HCT116 (cell line): ENCODE measurements around the gene SPSB1. TPM values are rescaled to one million over a fixed set of nuclear protein-coding genes. Genes with fewer than 3 reads are reported as not detected.

Experiments
- ATAC-seq: fragments of 200-7000 bp; cut with Tn5 transposase; 2 replicates; pipeline ENCODE4 v1.9.1; 2020; ENCODE audit warnings: mild to moderate bottlenecking, moderate library complexity
- BruUV-seq: library from RNA; stranded (reverse); fragments of 400-500 nt; replicated peaks from 2 replicates; lab custom pipeline; 2021; lab: Mats Ljungman, UMichigan
- CTCF ChIA-PET: fragments of 300-600 bp; sonication (Branson Sonifier 250); formaldehyde crosslinking; loops from one replicate; lab custom pipeline; 2021; ENCODE audit warnings: antibody characterized with exemption; lab: Charles Lee
- POLR2A ChIA-PET: fragments of 300-600, 350-600 bp; sonication (Branson Sonifier 250); formaldehyde crosslinking; loops from one replicate; lab custom pipeline; 2021; ENCODE audit warnings: antibody characterized with exemption; lab: Charles Lee
- RAD21 ChIA-PET, 2 experiments: fragments of 300-600 bp; sonication (Branson Sonifier 250); formaldehyde crosslinking; loops; one replicate each; lab custom pipeline; 2023; ENCODE audit warnings: low total read pairs in 2 of 2; ENCODE audit not compliant: uncharacterized antibody in 2 of 2, unreplicated experiment in 2 of 2, low non-redundant PET in 1 of 2; lab: Charles Lee
- DNase-seq: peaks from one replicate; pipeline ENCODE4 v3.0.0-alpha.2; 2010; ENCODE audit warnings: low read depth, low spot score
- H2AFZ ChIP-seq: fragments of 200-600 bp; shearing (Covaris generic), sonication (generic); 2 replicates; pipeline ENCODE4 v1.6.1; 2017; ENCODE audit warnings: low read depth, mixed run types, mixed read lengths, antibody characterized with exemption, low read length; ENCODE audit not compliant: poor library complexity, severe bottlenecking
- H3K27ac ChIP-seq: 2 replicates; pipeline ENCODE4 v1.5.1; 2012; ENCODE audit warnings: low read depth, low read length
- H3K27me3 ChIP-seq: fragments of 200-600 bp; sonication (generic); 2 replicates; pipeline ENCODE4 v1.6.1; 2016; ENCODE audit warnings: mixed run types, low read length, mixed read lengths; ENCODE audit not compliant: insufficient read depth
- H3K36me3 ChIP-seq, 2 experiments: fragments of 200-500 bp in 1 of 2; fragments of 200-600 bp in 1 of 2; sonication (Bioruptor generic) in 1 of 2; sonication (generic) in 1 of 2; 2 replicates each; pipeline versions ENCODE4 v1.5.1 to v1.6.1; 2014 to 2016; ENCODE audit warnings: low read length in 2 of 2, inconsistent platforms in 1 of 2, mixed read lengths in 1 of 2, mixed run types in 1 of 2; ENCODE audit not compliant: insufficient read depth in 2 of 2, control insufficient read depth in 1 of 2
- H3K4me1 ChIP-seq, 2 experiments: fragments of 200-600 bp in 1 of 2; sonication (generic) in 1 of 2; 2 replicates each; pipeline versions ENCODE4 v1.5.1 to v1.6.1; 2012 to 2017; ENCODE audit warnings: low read length in 2 of 2, inconsistent platforms in 1 of 2, mild to moderate bottlenecking in 1 of 2, mixed read lengths in 1 of 2, mixed run types in 1 of 2, moderate library complexity in 1 of 2; ENCODE audit not compliant: insufficient read depth in 2 of 2, control insufficient read depth in 1 of 2
- H3K4me2 ChIP-seq: fragments of 200-600 bp; sonication (generic); 2 replicates; pipeline ENCODE4 v1.6.1; 2017; ENCODE audit warnings: mixed run types, low read length, mixed read lengths
- H3K4me3 ChIP-seq, 2 experiments: fragments of 200-600 bp in 1 of 2; sonication (generic) in 1 of 2; replicated peaks in 1 of 2; 2 replicates each; pipeline ENCODE4 v1.5.1; 2011 to 2016; ENCODE audit warnings: low read length in 2 of 2, control low read depth in 1 of 2, low read depth in 1 of 2, mild to moderate bottlenecking in 1 of 2, mixed read lengths in 1 of 2, mixed run types in 1 of 2
- H3K79me2 ChIP-seq: fragments of 200-600 bp; sonication (generic); 2 replicates; pipeline ENCODE4 v1.6.1; 2017; ENCODE audit warnings: mild to moderate bottlenecking, mixed run types, low read length, moderate library complexity, mixed read lengths; ENCODE audit not compliant: insufficient read depth
- H3K9ac ChIP-seq: fragments of 200-600 bp; sonication (generic); 2 replicates; pipeline ENCODE4 v1.6.1; 2016; ENCODE audit warnings: low read length, mixed read lengths
- H3K9me2 ChIP-seq: fragments of 200-600 bp; sonication (generic), shearing (Covaris generic); 2 replicates; pipeline ENCODE4 v1.6.1; 2017; ENCODE audit warnings: mixed run types, mild to moderate bottlenecking, moderate library complexity; ENCODE audit not compliant: insufficient read depth
- H3K9me3 ChIP-seq, 2 experiments: fragments of 200-500 bp in 1 of 2; fragments of 200-600 bp in 1 of 2; sonication (Bioruptor generic) in 1 of 2; sonication (generic) in 1 of 2; 2 replicates each; pipeline ENCODE4 v1.6.1; 2014 to 2017; ENCODE audit warnings: low read length in 2 of 2, mixed read lengths in 2 of 2, inconsistent platforms in 1 of 2, low read depth in 1 of 2, mild to moderate bottlenecking in 1 of 2, mixed run types in 1 of 2, moderate library complexity in 1 of 2; ENCODE audit not compliant: control insufficient read depth in 1 of 2, insufficient read depth in 1 of 2
- H4K20me1 ChIP-seq: fragments of 200-600 bp; sonication (generic), shearing (Covaris generic); 2 replicates; pipeline ENCODE4 v1.6.1; 2017; ENCODE audit warnings: mixed run types, mild to moderate bottlenecking, moderate library complexity; ENCODE audit not compliant: insufficient read depth
- EZH2 ChIP-seq: fragments of 200-600 bp; sonication (generic); IDR thresholded peaks from 2 replicates; pipeline ENCODE4 v1.6.1; 2017; ENCODE audit warnings: antibody characterized with exemption, mixed run types
- intact Hi-C: fragments of 100-400 bp; cut with micrococcal nuclease; formaldehyde crosslinking; loops from 2 replicates; pipeline ENCODE4 v1.10.0; 2022
- total RNA-seq: library from RNA; stranded (reverse); gene quantifications from one replicate; pipeline ENCODE4 v1.2.1, GENCODE V29; 2021; ENCODE audit not compliant: unreplicated experiment
- TF ChIP-seq, protein P1 (sequence below), 3 experiments: fragments of 200-600 bp in 1 of 3; sonication (generic) in 1 of 3; IDR thresholded peaks in 2 of 3; conservative IDR thresholded peaks in 1 of 3; 2 replicates each; pipeline ENCODE4 v1.5.1; 2012 to 2017; ENCODE audit warnings: low read depth in 2 of 3, low read length in 2 of 3, antibody characterized with exemption in 1 of 3, borderline replicate concordance in 1 of 3, control low read depth in 1 of 3, mild to moderate bottlenecking in 1 of 3, mixed read lengths in 1 of 3, mixed run types in 1 of 3, moderate library complexity in 1 of 3; ENCODE audit not compliant: insufficient read depth in 1 of 3
- TF ChIP-seq, protein P2 (sequence below): IDR thresholded peaks from 2 replicates; pipeline ENCODE4 v1.6.1; 2012; ENCODE audit warnings: low read depth

SPSB1 gene
- total RNA-seq, 1 experiment from 2014 or later: 10.8 TPM

DNA sequence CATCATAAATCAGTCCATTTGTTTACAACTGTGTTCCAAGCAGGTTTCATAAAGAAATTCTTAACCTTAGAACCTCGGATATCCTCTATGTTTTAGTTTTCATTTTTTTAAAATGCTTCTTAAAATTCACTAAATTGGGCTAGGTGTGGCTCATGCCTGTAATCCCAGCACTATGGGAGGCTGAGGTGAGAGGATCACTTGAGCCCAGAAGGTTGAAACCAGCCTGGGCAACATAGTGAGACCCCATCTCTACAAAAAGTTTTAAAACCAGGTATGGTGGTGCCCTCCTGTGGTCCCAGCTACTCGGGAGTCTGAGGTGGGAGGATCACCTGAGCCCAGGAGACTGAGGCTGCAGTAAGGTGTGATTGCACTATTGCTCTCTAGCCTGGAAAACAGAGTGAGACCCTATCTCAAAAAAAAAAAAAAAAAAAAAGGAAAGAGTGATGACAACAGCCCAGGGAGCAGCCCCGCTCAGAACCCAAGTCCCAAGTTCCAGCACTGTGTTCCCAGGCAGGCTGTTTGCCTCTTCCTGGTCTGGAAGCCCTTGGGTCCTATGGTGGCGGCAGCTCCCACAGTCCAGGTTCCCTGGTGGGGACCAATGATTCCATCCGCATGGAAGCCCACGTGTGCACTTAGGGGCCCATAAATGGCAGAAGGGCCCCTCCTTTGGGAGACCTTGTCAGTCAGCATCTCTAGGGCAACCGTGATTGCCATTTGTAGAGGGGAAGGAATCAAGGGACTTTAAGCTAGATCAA lies 24.7 kb upstream of the SPSB1 start:
- Histone ChIP-seq H3K36me3 (no peaks in the 10 kb centered on the region), H3K4me3 (no peak overlapping the region), H3K9me2 (no peaks in the 10 kb centered on the region), H3K9ac (no peak overlapping the region), H3K27me3 (no peaks in the 10 kb centered on the region), H4K20me1 (no peaks in the 10 kb centered on the region), H3K4me1 (peaks cover 13 to 18% of the 10 kb centered on the region in 2 experiments), H3K27ac (no peak overlapping the region), H3K79me2 (no peaks in the 10 kb centered on the region), H2AFZ (no peak overlapping the region), H3K4me2 (no peak overlapping the region), H3K9me3 (no peaks in the 10 kb centered on the region)
- ChIA-PET POLR2A (no interaction called here), RAD21 (no interaction called here), CTCF (interaction anchor here (3.1 to 4.4 kb wide), 2 partner anchors 189 to 222 kb away, joined by 27 to 60 read pairs; no protein-coding TSS in a partner anchor)
- DNase-seq (no peak), ATAC-seq (no peak)
- intact Hi-C loops: loop anchor here (1.0 to 5.0 kb wide), 4 partner anchors 21 to 304 kb away; no protein-coding TSS in a partner anchor
- no peak for TF ChIP-seq EZH2
- TF ChIP-seq, protein P1, sequence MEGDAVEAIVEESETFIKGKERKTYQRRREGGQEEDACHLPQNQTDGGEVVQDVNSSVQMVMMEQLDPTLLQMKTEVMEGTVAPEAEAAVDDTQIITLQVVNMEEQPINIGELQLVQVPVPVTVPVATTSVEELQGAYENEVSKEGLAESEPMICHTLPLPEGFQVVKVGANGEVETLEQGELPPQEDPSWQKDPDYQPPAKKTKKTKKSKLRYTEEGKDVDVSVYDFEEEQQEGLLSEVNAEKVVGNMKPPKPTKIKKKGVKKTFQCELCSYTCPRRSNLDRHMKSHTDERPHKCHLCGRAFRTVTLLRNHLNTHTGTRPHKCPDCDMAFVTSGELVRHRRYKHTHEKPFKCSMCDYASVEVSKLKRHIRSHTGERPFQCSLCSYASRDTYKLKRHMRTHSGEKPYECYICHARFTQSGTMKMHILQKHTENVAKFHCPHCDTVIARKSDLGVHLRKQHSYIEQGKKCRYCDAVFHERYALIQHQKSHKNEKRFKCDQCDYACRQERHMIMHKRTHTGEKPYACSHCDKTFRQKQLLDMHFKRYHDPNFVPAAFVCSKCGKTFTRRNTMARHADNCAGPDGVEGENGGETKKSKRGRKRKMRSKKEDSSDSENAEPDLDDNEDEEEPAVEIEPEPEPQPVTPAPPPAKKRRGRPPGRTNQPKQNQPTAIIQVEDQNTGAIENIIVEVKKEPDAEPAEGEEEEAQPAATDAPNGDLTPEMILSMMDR (IDR thresholded peaks at IDR 0.05 in 2 of 3, conservative IDR thresholded peaks at IDR 0.05 in 1 of 3; ENCODE audit: borderline replicate concordance in 1 of 3, insufficient read depth in 1 of 3, low read depth in 2 of 3, low read length in 2 of 3): no peak
- TF ChIP-seq, protein P2, sequence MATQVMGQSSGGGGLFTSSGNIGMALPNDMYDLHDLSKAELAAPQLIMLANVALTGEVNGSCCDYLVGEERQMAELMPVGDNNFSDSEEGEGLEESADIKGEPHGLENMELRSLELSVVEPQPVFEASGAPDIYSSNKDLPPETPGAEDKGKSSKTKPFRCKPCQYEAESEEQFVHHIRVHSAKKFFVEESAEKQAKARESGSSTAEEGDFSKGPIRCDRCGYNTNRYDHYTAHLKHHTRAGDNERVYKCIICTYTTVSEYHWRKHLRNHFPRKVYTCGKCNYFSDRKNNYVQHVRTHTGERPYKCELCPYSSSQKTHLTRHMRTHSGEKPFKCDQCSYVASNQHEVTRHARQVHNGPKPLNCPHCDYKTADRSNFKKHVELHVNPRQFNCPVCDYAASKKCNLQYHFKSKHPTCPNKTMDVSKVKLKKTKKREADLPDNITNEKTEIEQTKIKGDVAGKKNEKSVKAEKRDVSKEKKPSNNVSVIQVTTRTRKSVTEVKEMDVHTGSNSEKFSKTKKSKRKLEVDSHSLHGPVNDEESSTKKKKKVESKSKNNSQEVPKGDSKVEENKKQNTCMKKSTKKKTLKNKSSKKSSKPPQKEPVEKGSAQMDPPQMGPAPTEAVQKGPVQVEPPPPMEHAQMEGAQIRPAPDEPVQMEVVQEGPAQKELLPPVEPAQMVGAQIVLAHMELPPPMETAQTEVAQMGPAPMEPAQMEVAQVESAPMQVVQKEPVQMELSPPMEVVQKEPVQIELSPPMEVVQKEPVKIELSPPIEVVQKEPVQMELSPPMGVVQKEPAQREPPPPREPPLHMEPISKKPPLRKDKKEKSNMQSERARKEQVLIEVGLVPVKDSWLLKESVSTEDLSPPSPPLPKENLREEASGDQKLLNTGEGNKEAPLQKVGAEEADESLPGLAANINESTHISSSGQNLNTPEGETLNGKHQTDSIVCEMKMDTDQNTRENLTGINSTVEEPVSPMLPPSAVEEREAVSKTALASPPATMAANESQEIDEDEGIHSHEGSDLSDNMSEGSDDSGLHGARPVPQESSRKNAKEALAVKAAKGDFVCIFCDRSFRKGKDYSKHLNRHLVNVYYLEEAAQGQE: no peak
- no TSS peak for BruUV-seq
